GM12891 (cell line): ENCODE results near the gene KNDC1.

Experiments used
- PAX5 ChIP-seq: IDR thresholded peaks from 2 replicates; pipeline ENCODE4 v1.6.1; 2011; ENCODE audit warnings: low read length, moderate library complexity, mild to moderate bottlenecking; ENCODE audit not compliant: insufficient read depth, severe bottlenecking
- POLR2A ChIP-seq: IDR thresholded peaks from 2 replicates; pipeline ENCODE4 v1.6.1; 2011; ENCODE audit warnings: low read depth, low read length, control low read depth
- POLR2AphosphoS5 ChIP-seq: IDR thresholded peaks from 2 replicates; pipeline ENCODE4 v1.6.1; 2011; ENCODE audit warnings: low read depth, low read length, control low read depth
- SPI1 ChIP-seq: IDR thresholded peaks from 2 replicates; pipeline ENCODE4 v1.6.1; 2011; ENCODE audit warnings: low read depth, low read length, control low read depth
- TAF1 ChIP-seq: IDR thresholded peaks from 2 replicates; pipeline ENCODE4 v1.6.1; 2011; ENCODE audit warnings: low read depth, low read length, control low read depth

- TF ChIP-seq TAF1 (no peak), POLR2A (no peak), POLR2AphosphoS5 (no peak), SPI1 (no peak), PAX5 (no peak)
These were observed 19.1 kb downstream of the KNDC1 start for GRCh38 chr10:133179128-133179520.
